Activated CD4-positive, alpha-beta T cell treated with anti-CD3 and anti-CD28 coated beads, Interleukin-2, amount 50 U/mL, for 4 hours (primary cell): ENCODE measurements around the gene NEDD4L.

ENCODE experiments used
- DNase-seq, 2 experiments: peaks; one replicate each; pipeline ENCODE4 v3.0.0-alpha.2; 2020

The NEDD4L gene

GRCh38 chr18:58446391-58447060 lies 402.5 kb downstream of the NEDD4L start:
- DNase-seq = no peak

- DNase-seq = no peak
Observed at GRCh38 chr18:58447402-58448095, 403.5 kb downstream of the NEDD4L start.

- DNase-seq = no peak
Observed at GRCh38 chr18:58449464-58449863, 405.4 kb downstream of the NEDD4L start.
